Activated CD4-positive, alpha-beta memory T cell treated with anti-CD3 and anti-CD28 coated beads for 36 hours (primary cell): ENCODE measurements around the gene SLC16A9. TPM values are rescaled to one million over a fixed set of nuclear protein-coding genes. Genes with fewer than 3 reads are reported as not detected.

Experiments used
- CTCF ChIA-PET: fragments of 350-600 bp; sonication (Branson Sonifier 250); formaldehyde crosslinking; loops from one replicate; lab custom pipeline; 2021; ENCODE audit warnings: antibody characterized with exemption, inconsistent platforms; lab: Charles Lee
- POLR2A ChIA-PET: fragments of 350-600 bp; sonication (Branson Sonifier 250); formaldehyde crosslinking; loops from one replicate; lab custom pipeline; 2021; ENCODE audit warnings: antibody characterized with exemption; lab: Charles Lee
- DNase-seq: peaks from one replicate; pipeline ENCODE4 v3.0.0-alpha.2; 2020
- H3K27ac Mint-ChIP-seq: one replicate; pipeline ENCODE4 v1.8.0; 2021; ENCODE audit warnings: mixed read lengths
- H3K27me3 Mint-ChIP-seq: one replicate; pipeline ENCODE4 v1.8.0; 2021; ENCODE audit warnings: mixed read lengths
- H3K36me3 Mint-ChIP-seq: one replicate; pipeline ENCODE4 v1.8.0; 2021; ENCODE audit warnings: mixed read lengths
- H3K4me1 Mint-ChIP-seq: one replicate; pipeline ENCODE4 v1.8.0; 2021; ENCODE audit warnings: low read depth, mixed read lengths
- H3K4me3 Mint-ChIP-seq: one replicate; pipeline ENCODE4 v1.8.0; 2021; ENCODE audit warnings: mild to moderate bottlenecking, mixed read lengths
- H3K9me3 Mint-ChIP-seq: one replicate; pipeline ENCODE4 v1.8.0; 2021; ENCODE audit warnings: mixed read lengths
- intact Hi-C: fragments of 100-400 bp; cut with micrococcal nuclease; formaldehyde crosslinking; loops from one replicate; pipeline ENCODE4 v1.15.1; 2023
- total RNA-seq, 2 experiments: library from RNA; stranded (reverse); gene quantifications; one replicate each; pipeline ENCODE4 v1.2.3, GENCODE V29; 2021

The SLC16A9 gene
- total RNA-seq, 2 experiments from 2014 or later = 0.40 to 0.44 TPM

GRCh38 chr10:59631882-59632807 is 77.5 kb downstream of the SLC16A9 start:
- Mint-ChIP-seq H3K27ac (no peak overlapping the region), H3K4me1 (no peaks in the 10 kb centered on the region), H3K27me3 (peaks cover 6% of the 10 kb centered on the region), H3K36me3 (no peaks in the 10 kb centered on the region), H3K4me3 (no peak overlapping the region), H3K9me3 (no peaks in the 10 kb centered on the region)
- intact Hi-C loops = no loop called here
- no peak for DNase-seq
- ChIA-PET CTCF (interaction anchor here (0.7 kb wide), 1 partner anchor 7 kb away, joined by 3 read pairs; no protein-coding TSS in a partner anchor), POLR2A (no interaction called here)

GRCh38 chr10:59631237-59631636 is 78.4 kb downstream of the SLC16A9 start:
- CTCF ChIA-PET = interaction anchor here (1.0 to 1.7 kb wide), 2 partner anchors 8 to 178 kb away, joined by 3 to 4 read pairs; no protein-coding TSS in a partner anchor
- Mint-ChIP-seq H3K27ac (no peak overlapping the region), H3K36me3 (no peaks in the 10 kb centered on the region), H3K4me3 (no peak overlapping the region), H3K27me3 (peaks cover 4% of the 10 kb centered on the region), H3K4me1 (no peaks in the 10 kb centered on the region), H3K9me3 (no peaks in the 10 kb centered on the region)
- intact Hi-C loops = no loop called here
- POLR2A ChIA-PET = no interaction called here
- no peak for DNase-seq

DNA sequence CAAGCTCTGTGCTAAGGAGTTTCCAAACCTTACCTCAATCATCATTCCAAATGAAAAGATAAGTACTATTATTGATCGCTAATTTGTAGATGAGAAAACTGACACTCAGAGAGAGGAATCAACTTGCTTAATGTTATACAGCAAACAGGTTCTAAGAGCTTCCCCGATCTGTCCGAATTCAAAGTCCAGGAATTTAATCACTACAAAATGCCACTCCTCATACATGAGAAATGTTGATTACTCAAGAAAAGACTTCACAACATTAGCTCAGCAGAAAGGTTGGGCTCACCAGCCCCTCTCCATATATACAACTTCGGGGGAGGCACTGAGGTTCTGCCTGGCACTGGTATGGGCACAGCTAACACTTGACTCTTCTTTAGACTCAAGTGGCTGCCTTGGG is 80.7 kb downstream of the SLC16A9 start:
- H3K27ac Mint-ChIP-seq = no peak overlapping the region
- no peak for DNase-seq
- ChIA-PET POLR2A (no interaction called here), CTCF (interaction anchor here (0.7 to 1.1 kb wide), 3 partner anchors 16 to 279 kb away, joined by 3 read pairs; no protein-coding TSS in a partner anchor)
- intact Hi-C loops = loop anchor here (5.0 to 10.0 kb wide), 2 partner anchors 466 to 578 kb away; no protein-coding TSS in a partner anchor
- peaks cover 4% of the 10 kb centered on the region for H3K27me3 Mint-ChIP-seq
- no peaks in the 10 kb centered on the region for H3K36me3 Mint-ChIP-seq
- peaks cover 2% of the 10 kb centered on the region for H3K4me1 Mint-ChIP-seq
- H3K4me3 Mint-ChIP-seq = no peak overlapping the region
- no peaks in the 10 kb centered on the region for H3K9me3 Mint-ChIP-seq

DNA sequence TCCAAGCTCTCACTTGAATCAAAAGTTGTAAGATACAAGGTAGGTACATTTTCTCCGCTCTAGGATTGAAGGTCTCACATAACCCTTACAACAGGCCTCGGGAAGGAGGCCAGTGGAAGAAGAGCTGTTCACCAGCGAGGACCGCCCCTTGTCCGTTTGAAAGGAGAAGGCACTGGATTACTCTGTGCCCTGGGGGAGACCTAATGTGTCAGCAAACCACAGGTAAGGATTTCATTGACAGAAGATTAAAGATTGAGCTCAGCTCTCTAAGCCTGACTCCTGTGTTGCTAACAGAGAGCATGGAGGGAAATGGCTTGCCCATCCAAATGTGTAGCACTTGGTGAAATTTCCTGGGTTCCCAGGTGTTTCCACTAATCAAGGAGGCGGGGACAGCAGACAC is 81.2 kb downstream of the SLC16A9 start:
- H3K27me3 Mint-ChIP-seq = peaks cover 4% of the 10 kb centered on the region
- intact Hi-C loops = loop anchor here (5.0 to 10.0 kb wide), 2 partner anchors 466 to 579 kb away; no protein-coding TSS in a partner anchor
- H3K36me3 Mint-ChIP-seq = no peaks in the 10 kb centered on the region
- ChIA-PET CTCF (interaction anchor here (1.0 kb wide), 1 partner anchor 202 kb away, joined by 3 read pairs; no protein-coding TSS in a partner anchor), POLR2A (no interaction called here)
- no peak for DNase-seq
- H3K4me3 Mint-ChIP-seq = no peak overlapping the region
- no peaks in the 10 kb centered on the region for H3K9me3 Mint-ChIP-seq
- H3K4me1 Mint-ChIP-seq = peaks cover 2% of the 10 kb centered on the region
- H3K27ac Mint-ChIP-seq = no peak overlapping the region

GRCh38 chr10:59627366-59628018 is 82.2 kb downstream of the SLC16A9 start:
- Mint-ChIP-seq H3K4me1 (peaks cover 2% of the 10 kb centered on the region), H3K27ac (no peak overlapping the region)

GRCh38 chr10:59626523-59626869 is 83.2 kb downstream of the SLC16A9 start:
- ChIA-PET CTCF (interaction anchor here (0.6 to 5.7 kb wide), 28 partner anchors 8 to 1020 kb away, joined by 3 to 31 read pairs (median 4); partner anchors contain the start of gene CCDC6), POLR2A (no interaction called here)
- peaks cover 2% of the 10 kb centered on the region for H3K4me1 Mint-ChIP-seq
- no peak for DNase-seq
- no peak overlapping the region for H3K27ac Mint-ChIP-seq
- H3K4me3 Mint-ChIP-seq = no peak overlapping the region
- no peaks in the 10 kb centered on the region for H3K36me3 Mint-ChIP-seq
- peaks cover 2% of the 10 kb centered on the region for H3K27me3 Mint-ChIP-seq
- intact Hi-C loops = loop anchor here (1.0 to 10.0 kb wide), 6 partner anchors 83 to 581 kb away; partner anchors contain the start of gene SLC16A9
- H3K9me3 Mint-ChIP-seq = no peaks in the 10 kb centered on the region

More at GRCh38 chr10:59627366-59628018, 82.2 kb downstream of the SLC16A9 start:
- H3K27me3 Mint-ChIP-seq = peaks cover 2% of the 10 kb centered on the region
- no peaks in the 10 kb centered on the region for H3K9me3 Mint-ChIP-seq
- no peak for DNase-seq
- intact Hi-C loops = loop anchor here (5.0 to 10.0 kb wide), 2 partner anchors 467 to 580 kb away; no protein-coding TSS in a partner anchor
- no peak overlapping the region for H3K4me3 Mint-ChIP-seq
- H3K36me3 Mint-ChIP-seq = no peaks in the 10 kb centered on the region
- ChIA-PET POLR2A (no interaction called here), CTCF (interaction anchor here (1.9 to 5.7 kb wide), 2 partner anchors 403 to 1019 kb away, joined by 9 to 23 read pairs; no protein-coding TSS in a partner anchor)

DNA sequence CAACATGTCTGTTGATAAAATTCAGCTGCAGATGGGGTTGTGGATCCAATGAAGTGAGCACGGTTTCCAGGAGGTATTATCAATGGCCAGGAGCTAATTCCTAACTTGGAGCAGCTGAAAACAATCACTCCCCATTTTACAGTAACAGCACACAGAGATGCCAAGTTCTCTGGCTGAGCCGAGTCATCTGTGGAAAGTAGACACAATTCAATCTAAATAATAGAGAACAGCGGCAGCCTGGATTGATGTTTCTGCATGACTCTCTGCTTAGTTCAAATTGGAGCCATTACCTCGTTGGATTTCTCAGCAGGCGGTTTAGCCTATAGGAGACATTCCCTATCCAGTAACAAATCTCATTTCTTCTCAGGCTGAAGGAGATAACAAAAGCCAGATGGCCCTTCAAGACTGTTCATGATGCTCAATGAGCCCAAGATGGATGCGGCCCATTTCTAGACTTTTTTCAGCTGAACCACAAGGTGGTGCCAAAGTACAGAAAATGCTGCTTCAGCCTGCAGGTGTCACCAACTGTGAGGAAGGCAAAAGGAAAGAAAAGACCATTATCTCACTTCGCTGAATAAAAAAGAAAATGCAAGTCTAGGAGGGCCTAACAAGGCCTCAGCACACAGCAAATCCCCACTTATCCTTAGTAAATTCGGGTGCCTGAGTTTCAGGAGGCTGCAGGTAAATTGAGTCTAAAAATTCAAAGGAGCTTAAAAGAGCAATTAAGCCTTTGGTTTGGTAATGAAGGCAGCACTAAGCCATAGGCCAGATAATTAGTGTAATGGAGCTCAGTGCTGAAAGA is 83.7 kb downstream of the SLC16A9 start:
- Mint-ChIP-seq H3K36me3 (no peaks in the 10 kb centered on the region), H3K27me3 (peaks cover 2% of the 10 kb centered on the region), H3K4me3 (no peak overlapping the region), H3K27ac (no peak overlapping the region), H3K4me1 (peaks cover 2% of the 10 kb centered on the region), H3K9me3 (no peaks in the 10 kb centered on the region)
- POLR2A ChIA-PET = no interaction called here
- CTCF ChIA-PET = interaction anchor here (0.6 to 5.7 kb wide), 33 partner anchors 7 to 1021 kb away, joined by 3 to 31 read pairs (median 4); partner anchors contain the start of gene CCDC6
- peak; percentile 46 for DNase-seq
- intact Hi-C loops = loop anchor here (1.0 to 10.0 kb wide), 6 partner anchors 83 to 581 kb away; partner anchors contain the start of gene SLC16A9

DNA sequence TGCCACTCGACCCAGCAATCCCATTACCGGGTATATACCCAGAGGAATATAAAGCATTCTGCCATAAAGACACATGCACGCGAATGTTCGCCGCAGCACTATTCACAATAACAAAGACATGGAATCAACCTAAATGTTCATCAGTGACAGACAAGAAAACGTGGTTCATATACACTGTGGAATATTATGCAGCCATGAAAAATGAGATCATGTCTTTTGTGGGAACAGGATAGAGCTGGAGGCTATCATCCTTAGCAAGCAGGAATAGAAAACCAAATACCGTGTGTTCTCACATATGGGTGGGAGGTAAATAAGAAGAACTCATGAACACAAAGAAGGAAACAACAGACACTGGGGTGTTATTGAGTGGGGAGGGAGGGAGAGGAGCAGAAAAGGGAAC is 84.7 kb downstream of the SLC16A9 start:
- ChIA-PET POLR2A (no interaction called here), CTCF (interaction anchor here (0.9 to 5.7 kb wide), 11 partner anchors 8 to 584 kb away, joined by 3 to 31 read pairs (median 6); partner anchors contain the start of gene CCDC6)
- no peak for DNase-seq
- Mint-ChIP-seq H3K36me3 (no peaks in the 10 kb centered on the region), H3K27me3 (no peaks in the 10 kb centered on the region), H3K27ac (no peak overlapping the region), H3K4me3 (no peak overlapping the region), H3K4me1 (peaks cover 2% of the 10 kb centered on the region), H3K9me3 (no peaks in the 10 kb centered on the region)
- intact Hi-C loops = loop anchor here (5.0 to 10.0 kb wide), 3 partner anchors 470 to 1093 kb away; no protein-coding TSS in a partner anchor

DNA sequence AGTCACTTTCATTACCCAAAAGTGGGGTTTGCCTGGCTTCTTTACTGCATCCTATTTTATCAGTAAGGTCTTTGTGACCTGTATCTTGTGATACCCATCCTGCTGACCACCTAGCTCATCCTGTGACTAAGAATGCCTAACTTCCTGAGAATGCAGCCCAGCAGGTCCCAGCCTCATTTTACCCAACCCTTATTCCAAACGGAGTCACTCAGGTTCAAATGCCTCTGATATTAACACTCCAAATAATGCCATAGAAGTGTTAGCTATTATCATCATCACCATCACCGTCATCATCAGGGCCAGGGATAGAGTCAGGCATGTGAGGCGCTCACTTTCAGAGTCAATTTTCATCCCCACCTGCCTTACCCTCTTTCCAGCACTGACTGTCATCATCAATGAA is 85.5 kb downstream of the SLC16A9 start:
- intact Hi-C loops = loop anchor here (5.0 to 10.0 kb wide), 2 partner anchors 471 to 1092 kb away; no protein-coding TSS in a partner anchor
- POLR2A ChIA-PET = no interaction called here

DNA sequence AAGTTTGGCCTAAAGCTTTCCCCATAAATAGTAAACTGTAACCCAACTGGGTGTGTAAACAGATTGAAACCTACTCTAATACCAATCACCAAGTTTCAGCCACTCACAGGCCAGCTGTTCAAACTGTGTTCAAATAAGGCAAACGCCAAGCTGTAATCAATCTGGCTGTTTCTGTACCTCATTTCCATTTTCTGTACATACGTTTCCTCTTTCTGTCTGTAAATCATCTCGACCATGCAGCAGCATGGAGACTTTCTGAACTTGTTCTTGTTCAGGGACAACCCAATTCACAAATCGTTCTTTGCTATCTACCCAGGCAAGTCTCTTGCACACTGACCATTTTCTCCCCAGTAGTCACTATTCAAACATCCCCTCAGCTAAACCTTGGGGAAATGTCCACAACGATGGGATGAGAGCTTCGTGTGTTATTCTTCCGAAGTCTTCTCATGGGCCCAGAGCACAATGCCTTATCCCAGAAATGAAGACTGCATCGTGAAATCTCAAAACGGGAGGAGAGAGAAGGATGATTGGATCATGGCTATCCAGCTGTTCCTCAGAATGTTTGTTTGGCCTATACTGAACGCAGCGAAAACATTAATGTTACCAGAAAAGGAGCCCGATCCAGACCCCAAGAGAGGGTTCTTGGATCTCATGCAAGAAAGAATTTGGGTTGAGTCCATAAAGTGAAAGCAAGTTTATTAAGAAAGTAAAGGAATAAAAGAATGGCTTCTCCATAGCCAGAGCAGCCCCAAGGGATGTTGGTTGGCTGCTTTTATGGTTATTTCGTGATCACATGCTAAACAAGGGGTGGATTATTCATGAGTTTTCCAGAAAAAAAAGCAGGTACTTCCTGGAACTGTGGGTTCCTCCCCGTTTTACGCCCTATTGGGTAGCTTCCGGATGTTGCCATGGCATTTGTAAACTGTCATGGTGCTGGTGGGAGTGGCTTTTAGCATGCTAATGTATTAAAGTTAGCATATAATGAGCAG is 86.2 kb downstream of the SLC16A9 start:
- Mint-ChIP-seq H3K27ac (no peak overlapping the region), H3K9me3 (no peaks in the 10 kb centered on the region), H3K4me1 (peaks cover 2% of the 10 kb centered on the region), H3K27me3 (no peaks in the 10 kb centered on the region), H3K36me3 (no peaks in the 10 kb centered on the region), H3K4me3 (no peak overlapping the region)
- intact Hi-C loops = loop anchor here (2.0 to 10.0 kb wide), 3 partner anchors 471 to 1091 kb away; no protein-coding TSS in a partner anchor
- POLR2A ChIA-PET = no interaction called here
- no peak for DNase-seq
- CTCF ChIA-PET = interaction anchor here (0.7 to 5.7 kb wide), 16 partner anchors 7 to 1093 kb away, joined by 3 to 31 read pairs (median 3); no protein-coding TSS in a partner anchor

More for the DNA sequence above, 85.5 kb downstream of the SLC16A9 start:
- peaks cover 2% of the 10 kb centered on the region for H3K4me1 Mint-ChIP-seq
- CTCF ChIA-PET = interaction anchor here (0.9 to 5.7 kb wide), 7 partner anchors 184 to 843 kb away, joined by 3 to 31 read pairs (median 4); partner anchors contain the start of gene CCDC6
- no peak overlapping the region for H3K27ac Mint-ChIP-seq
- H3K36me3 Mint-ChIP-seq = no peaks in the 10 kb centered on the region
- no peaks in the 10 kb centered on the region for H3K27me3 Mint-ChIP-seq
- DNase-seq = no peak
- no peaks in the 10 kb centered on the region for H3K9me3 Mint-ChIP-seq
- no peak overlapping the region for H3K4me3 Mint-ChIP-seq
